Calu3 (cell line): ENCODE results near the gene MVD. TPM values are rescaled to one million over a fixed set of nuclear protein-coding genes. Genes with fewer than 3 reads are reported as not detected.
A peak's percentile ranks its signal among the peaks of the same experiment; 100 is the strongest.

Experiments
- BruUV-seq: library from RNA; stranded (reverse); fragments of 400-500 nt; replicated peaks from 2 replicates; lab custom pipeline; 2021; lab: Mats Ljungman, UMichigan
- CTCF ChIA-PET: fragments of 300-600 bp; sonication (Branson Sonifier 250); formaldehyde crosslinking; loops from one replicate; lab custom pipeline; 2022; ENCODE audit warnings: antibody characterized with exemption; lab: Charles Lee
- DNase-seq: peaks from one replicate; pipeline ENCODE4 v3.0.0; 2022
- H3K27ac Mint-ChIP-seq: one replicate; pipeline ENCODE4 v1.8.0; 2022; ENCODE audit warnings: mixed read lengths; ENCODE audit not compliant: unreplicated experiment
- H3K27me3 Mint-ChIP-seq: one replicate; pipeline ENCODE4 v1.8.0; 2022; ENCODE audit warnings: mixed read lengths; ENCODE audit not compliant: unreplicated experiment
- H3K36me3 Mint-ChIP-seq: one replicate; pipeline ENCODE4 v1.8.0; 2022; ENCODE audit warnings: mild to moderate bottlenecking, moderate library complexity, mixed read lengths; ENCODE audit not compliant: insufficient read depth, unreplicated experiment
- H3K4me1 Mint-ChIP-seq: one replicate; pipeline ENCODE4 v1.8.0; 2022; ENCODE audit warnings: mild to moderate bottlenecking, low read depth, mixed read lengths; ENCODE audit not compliant: unreplicated experiment
- H3K4me3 Mint-ChIP-seq: one replicate; pipeline ENCODE4 v1.8.0; 2022; ENCODE audit warnings: mild to moderate bottlenecking, low read depth, moderate library complexity, mixed read lengths; ENCODE audit not compliant: unreplicated experiment
- H3K9me3 Mint-ChIP-seq: one replicate; pipeline ENCODE4 v1.8.0; 2022; ENCODE audit warnings: low read depth, mixed read lengths; ENCODE audit not compliant: unreplicated experiment
- intact Hi-C: fragments of 100-400 bp; cut with micrococcal nuclease; formaldehyde crosslinking; loops from one replicate; pipeline ENCODE4 v1.10.0; 2022; ENCODE audit not compliant: unreplicated experiment
- total RNA-seq: library from RNA; stranded (reverse); gene quantifications from 2 replicates; pipeline ENCODE4 v1.2.3, GENCODE V29; 2022
- TF ChIP-seq, protein P1 (sequence below): fragments of 200-600 bp; IDR thresholded peaks from one replicate; pipeline ENCODE4 v1.8.0; 2022; ENCODE audit warnings: antibody characterized with exemption; ENCODE audit not compliant: unreplicated experiment

Gene MVD
- total RNA-seq, 1 experiment from 2014 or later, result 152 TPM

DNA sequence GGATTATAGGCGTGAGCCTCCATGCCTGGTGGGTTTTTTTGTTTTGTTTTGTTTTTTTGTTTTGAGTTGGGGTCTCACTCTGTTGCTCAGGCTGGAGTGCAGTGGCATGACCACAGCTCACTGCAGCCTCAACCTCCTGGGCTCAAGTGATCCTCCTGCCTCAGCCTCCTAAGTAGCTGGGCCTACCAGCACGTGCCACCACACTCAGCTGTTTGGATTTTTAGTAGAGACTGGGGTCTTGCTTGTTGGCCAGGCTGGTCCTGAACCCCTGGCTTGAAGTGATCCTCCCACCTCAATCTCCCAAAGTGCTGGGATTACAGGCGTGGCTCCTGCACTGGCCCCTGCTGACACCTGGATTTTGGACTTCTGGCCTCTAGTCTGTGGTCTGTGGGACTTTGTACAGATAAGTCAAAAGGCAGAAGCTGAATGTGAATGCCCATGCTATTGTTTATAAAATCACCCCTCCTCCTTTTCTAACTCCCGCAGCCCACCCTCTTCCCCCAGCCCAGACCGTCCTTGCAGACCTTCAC is 17.7 kb upstream of the MVD start:
- no TSS peak for BruUV-seq
- CTCF ChIA-PET, result interaction anchor here (1.3 kb wide), 1 partner anchor 41 kb away, joined by 4 read pairs; no protein-coding TSS in a partner anchor
- Mint-ChIP-seq H3K27ac (peak overlapping the region; percentile 56), H3K9me3 (no peaks in the 10 kb centered on the region), H3K4me1 (peaks cover 7% of the 10 kb centered on the region), H3K36me3 (peaks cover 14% of the 10 kb centered on the region), H3K4me3 (peak overlapping the region; percentile 60), H3K27me3 (peaks cover 45% of the 10 kb centered on the region)
- intact Hi-C loops, result no loop called here
- TF ChIP-seq, protein P1, sequence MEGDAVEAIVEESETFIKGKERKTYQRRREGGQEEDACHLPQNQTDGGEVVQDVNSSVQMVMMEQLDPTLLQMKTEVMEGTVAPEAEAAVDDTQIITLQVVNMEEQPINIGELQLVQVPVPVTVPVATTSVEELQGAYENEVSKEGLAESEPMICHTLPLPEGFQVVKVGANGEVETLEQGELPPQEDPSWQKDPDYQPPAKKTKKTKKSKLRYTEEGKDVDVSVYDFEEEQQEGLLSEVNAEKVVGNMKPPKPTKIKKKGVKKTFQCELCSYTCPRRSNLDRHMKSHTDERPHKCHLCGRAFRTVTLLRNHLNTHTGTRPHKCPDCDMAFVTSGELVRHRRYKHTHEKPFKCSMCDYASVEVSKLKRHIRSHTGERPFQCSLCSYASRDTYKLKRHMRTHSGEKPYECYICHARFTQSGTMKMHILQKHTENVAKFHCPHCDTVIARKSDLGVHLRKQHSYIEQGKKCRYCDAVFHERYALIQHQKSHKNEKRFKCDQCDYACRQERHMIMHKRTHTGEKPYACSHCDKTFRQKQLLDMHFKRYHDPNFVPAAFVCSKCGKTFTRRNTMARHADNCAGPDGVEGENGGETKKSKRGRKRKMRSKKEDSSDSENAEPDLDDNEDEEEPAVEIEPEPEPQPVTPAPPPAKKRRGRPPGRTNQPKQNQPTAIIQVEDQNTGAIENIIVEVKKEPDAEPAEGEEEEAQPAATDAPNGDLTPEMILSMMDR, result no peak
- no peak for DNase-seq

DNA sequence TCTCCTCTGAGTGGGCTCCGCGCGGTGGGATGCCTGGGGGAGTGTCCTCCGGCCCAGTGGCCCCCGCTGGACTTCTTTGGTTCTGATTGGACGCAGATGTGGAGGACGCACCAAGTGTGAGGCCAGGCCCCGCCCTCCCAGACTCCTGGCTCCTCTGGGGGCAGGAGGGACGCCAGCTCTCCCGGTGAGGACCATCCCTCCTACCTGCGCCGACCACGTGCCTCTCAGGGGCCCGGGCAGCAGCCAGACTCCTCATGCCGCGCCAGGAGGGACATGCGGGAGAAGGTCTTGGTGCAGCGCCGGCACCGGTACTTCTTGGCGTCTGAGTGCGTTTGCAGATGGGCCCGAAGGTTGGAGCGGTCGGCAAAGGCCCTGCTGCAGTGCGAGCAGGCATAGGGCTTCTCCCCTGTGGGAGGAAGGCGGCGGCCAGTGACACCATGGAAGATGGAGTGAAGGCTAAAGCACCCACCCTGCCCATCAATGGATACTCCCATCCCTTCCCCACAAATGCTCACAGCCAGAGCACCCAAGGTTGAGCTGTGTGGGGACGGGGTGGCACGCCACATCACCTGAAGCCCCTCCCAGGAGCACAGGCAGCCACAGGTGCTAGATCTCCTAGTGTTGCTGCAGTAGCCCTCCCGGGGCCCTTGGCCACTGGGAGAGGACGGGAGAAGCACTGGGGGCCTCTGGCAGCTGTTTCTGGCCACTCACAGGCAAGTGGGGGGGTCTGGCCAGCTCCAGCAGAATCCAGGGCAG is 15.5 kb upstream of the MVD start:
- Mint-ChIP-seq H3K4me3 (no peak overlapping the region), H3K4me1 (peaks cover 7% of the 10 kb centered on the region), H3K27ac (no peak overlapping the region), H3K9me3 (no peaks in the 10 kb centered on the region), H3K36me3 (peaks cover 29% of the 10 kb centered on the region), H3K27me3 (peaks cover 28% of the 10 kb centered on the region)
- CTCF ChIA-PET, result no interaction called here
- TF ChIP-seq, protein P1, result no peak
- intact Hi-C loops, result no loop called here
- DNase-seq, result no peak
- BruUV-seq, result no TSS peak

DNA sequence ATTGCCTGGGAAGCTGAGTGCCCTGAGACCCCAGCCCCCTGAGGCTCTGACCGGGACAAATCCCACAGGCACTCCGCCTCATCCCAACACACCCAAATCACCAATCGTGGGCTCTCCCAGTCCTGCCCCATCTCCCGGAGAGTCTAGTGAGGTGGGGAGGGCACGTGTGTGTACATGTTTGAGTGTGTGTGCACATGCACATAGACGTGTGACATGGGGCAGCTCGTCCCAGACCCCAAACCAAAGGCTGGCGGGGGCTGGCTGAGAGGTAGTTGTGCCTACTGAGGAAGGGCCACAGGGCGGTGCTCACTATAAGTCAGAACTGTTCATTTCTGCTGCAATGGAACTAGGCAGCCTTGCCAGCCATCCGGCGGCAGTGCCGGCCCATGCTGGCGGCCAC is 14.8 kb upstream of the MVD start:
- CTCF ChIA-PET, result no interaction called here
- DNase-seq, result no peak
- H3K9me3 Mint-ChIP-seq, result no peaks in the 10 kb centered on the region
- no peak overlapping the region for H3K4me3 Mint-ChIP-seq
- intact Hi-C loops, result no loop called here
- TF ChIP-seq, protein P1, result no peak
- no peak overlapping the region for H3K27ac Mint-ChIP-seq
- no TSS peak for BruUV-seq
- peaks cover 29% of the 10 kb centered on the region for H3K36me3 Mint-ChIP-seq
- peaks cover 7% of the 10 kb centered on the region for H3K4me1 Mint-ChIP-seq
- peaks cover 22% of the 10 kb centered on the region for H3K27me3 Mint-ChIP-seq

GRCh38 chr16:88676502-88677242 is 13.8 kb upstream of the MVD start:
- H3K27me3 Mint-ChIP-seq, result peaks cover 11% of the 10 kb centered on the region
- CTCF ChIA-PET, result no interaction called here
- no TSS peak for BruUV-seq

More at GRCh38 chr16:88676502-88677242, 13.8 kb upstream of the MVD start:
- intact Hi-C loops, result no loop called here
- DNase-seq, result no peak
- TF ChIP-seq, protein P1, result no peak
- H3K9me3 Mint-ChIP-seq, result no peaks in the 10 kb centered on the region
- peaks cover 7% of the 10 kb centered on the region for H3K4me1 Mint-ChIP-seq
- H3K36me3 Mint-ChIP-seq, result peaks cover 35% of the 10 kb centered on the region
- H3K27ac Mint-ChIP-seq, result no peak overlapping the region
- no peak overlapping the region for H3K4me3 Mint-ChIP-seq
